Lower leg skin (tissue), 3 donors: ENCODE data around the gene NAA35.

ENCODE experiments used
- CTCF ChIP-seq, 3 donors: fragments of 450-650 bp; IDR thresholded peaks; one replicate each; pipeline ENCODE4 v1.5.1; 2016; ENCODE audit warnings: antibody characterized with exemption in 3 of 3, mild to moderate bottlenecking in 3 of 3, moderate library complexity in 2 of 3
- POLR2A ChIP-seq, 2 donors: fragments of 450-650 bp; IDR thresholded peaks; one replicate each; pipeline ENCODE4 v1.6.1; 2016 to 2017; ENCODE audit warnings: antibody characterized with exemption in 2 of 2, mild to moderate bottlenecking in 1 of 2, moderate library complexity in 1 of 2

- no peak for TF ChIP-seq CTCF (IDR thresholded peaks at IDR 0.05)
- TF ChIP-seq POLR2A (IDR thresholded peaks at IDR 0.05) = no peak
Observed at GRCh38 chr9:85995599-85995998, 54.7 kb downstream of the NAA35 start.
